ENCODE results near the gene TTC24. TPM values are rescaled to one million over a fixed set of nuclear protein-coding genes. Genes with fewer than 3 reads are reported as not detected.
A peak's percentile ranks its signal among the peaks of the same experiment; 100 is the strongest.

The TTC24 gene
- polyA plus RNA-seq, 3 donors: 0.14 to 0.31 TPM; not detected in 1

GRCh38 chr1:156599811-156600210 lies 20.3 kb downstream of the TTC24 start:
- H4K20me1 ChIP-seq (ENCODE audit: insufficient read depth, low read length): no peaks in the 10 kb centered on the region
- TF ChIP-seq CTCF (IDR thresholded peaks at IDR 0.05): peak; percentile 57
- peaks cover 23 to 26% of the 10 kb centered on the region in 2 donors for H3K4me1 ChIP-seq (ENCODE audit: control insufficient read depth in 1 of 2, insufficient read depth in 2 of 2, low read length in 2 of 2)
- intact Hi-C loops (cut with micrococcal nuclease): loop anchor here (5.0 to 10.0 kb wide), 3 partner anchors 123 to 215 kb away; no protein-coding TSS in a partner anchor
- H2AFZ ChIP-seq (ENCODE audit: insufficient read depth, low read depth, low read length, poor library complexity, severe bottlenecking): no peak overlapping the region
- H3K36me3 ChIP-seq (replicated peaks in 1 of 2; ENCODE audit: control insufficient read depth in 1 of 2, insufficient read depth in 2 of 2, low read length in 2 of 2): peaks cover 30 to 42% of the 10 kb centered on the region in 2 donors
- Mint-ChIP-seq H3K9me3 (no peaks in the 10 kb centered on the region), H3K36me3 (peaks cover 38 to 40% of the 10 kb centered on the region in 2 donors), H3K27ac (peak overlapping the region in 2 of 7 donors; percentile 14 to 37), H3K4me1 (peaks cover 26% of the 10 kb centered on the region), H3K27me3 (ENCODE audit: low read depth in 3 of 3) (peaks cover 0 to 2% (median 2%) of the 10 kb centered on the region in 3 donors), H3K4me3 (no peak overlapping the region)
- H3K9ac ChIP-seq (ENCODE audit: insufficient read depth, low read length, poor library complexity, severe bottlenecking): no peak overlapping the region
- H3K27ac ChIP-seq (ENCODE audit: low read depth in 1 of 2, low read length in 2 of 2): no peak overlapping the region
- H3K4me2 ChIP-seq (replicated peaks; ENCODE audit: extremely low read depth, low read length, poor library complexity, severe bottlenecking): no peak overlapping the region
- H3K4me3 ChIP-seq (replicated peaks in 1 of 3; ENCODE audit: low read depth in 2 of 3, low read length in 3 of 3): peak overlapping the region in 1 of 3 experiments; percentile 90
- peak; percentile 43 to 66 (median 55) for DNase-seq
- no peaks in the 10 kb centered on the region for H3K9me3 ChIP-seq (replicated peaks in 1 of 2; ENCODE audit: control insufficient read depth in 1 of 2, insufficient read depth in 1 of 2, low read length in 2 of 2)
- WGBS (ENCODE audit: insufficient coverage): no CpG with 5 or more reads among the region's 3 CpGs
- peaks cover 22% of the 10 kb centered on the region for H3K79me2 ChIP-seq (ENCODE audit: insufficient read depth, low read length)
- no peaks in the 10 kb centered on the region for H3K27me3 ChIP-seq (ENCODE audit: control insufficient read depth in 2 of 2, insufficient read depth in 2 of 2, low read length in 2 of 2)

GRCh38 chr1:156600733-156601121 lies 21.2 kb downstream of the TTC24 start:
- WGBS (ENCODE audit: insufficient coverage): 5% methylated on average over 10 of the region's 13 CpGs
- peak overlapping the region; percentile 85 to 90 (median 85) for H3K4me3 ChIP-seq (replicated peaks in 1 of 3; ENCODE audit: low read depth in 2 of 3, low read length in 3 of 3)
- H3K4me2 ChIP-seq (replicated peaks; ENCODE audit: extremely low read depth, low read length, poor library complexity, severe bottlenecking): peak overlapping the region; percentile 97
- H3K27ac Mint-ChIP-seq: peak overlapping the region in 5 of 7 donors; percentile 89 to 97 (median 94)
- peak overlapping the region; percentile 54 for H3K9ac ChIP-seq (ENCODE audit: insufficient read depth, low read length, poor library complexity, severe bottlenecking)
- H3K36me3 Mint-ChIP-seq: peaks cover 29 to 31% of the 10 kb centered on the region in 2 donors
- DNase-seq: no peak
- H3K27ac ChIP-seq (ENCODE audit: low read depth in 1 of 2, low read length in 2 of 2): peak overlapping the region in 1 of 2 donors; percentile 68
- TF ChIP-seq CTCF (IDR thresholded peaks at IDR 0.05): no peak
- no peaks in the 10 kb centered on the region for H3K27me3 ChIP-seq (ENCODE audit: control insufficient read depth in 2 of 2, insufficient read depth in 2 of 2, low read length in 2 of 2)
- no peaks in the 10 kb centered on the region for H3K9me3 ChIP-seq (replicated peaks in 1 of 2; ENCODE audit: control insufficient read depth in 1 of 2, insufficient read depth in 1 of 2, low read length in 2 of 2)
- peak overlapping the region; percentile 98 to 100 for H3K4me3 Mint-ChIP-seq
- intact Hi-C loops (cut with micrococcal nuclease): loop anchor here (10.0 kb wide), 2 partner anchors 146 to 216 kb away; no protein-coding TSS in a partner anchor
- peaks cover 23 to 26% of the 10 kb centered on the region in 2 donors for H3K4me1 ChIP-seq (ENCODE audit: control insufficient read depth in 1 of 2, insufficient read depth in 2 of 2, low read length in 2 of 2)
- H3K9me3 Mint-ChIP-seq: no peaks in the 10 kb centered on the region
- H2AFZ ChIP-seq (ENCODE audit: insufficient read depth, low read depth, low read length, poor library complexity, severe bottlenecking): peak overlapping the region; percentile 90
- peaks cover 0 to 2% (median 0%) of the 10 kb centered on the region in 3 donors for H3K27me3 Mint-ChIP-seq (ENCODE audit: low read depth in 3 of 3)
- H4K20me1 ChIP-seq (ENCODE audit: insufficient read depth, low read length): no peaks in the 10 kb centered on the region
- H3K4me1 Mint-ChIP-seq: peaks cover 26% of the 10 kb centered on the region
- peaks cover 21 to 33% of the 10 kb centered on the region in 2 donors for H3K36me3 ChIP-seq (replicated peaks in 1 of 2; ENCODE audit: control insufficient read depth in 1 of 2, insufficient read depth in 2 of 2, low read length in 2 of 2)
- peaks cover 22% of the 10 kb centered on the region for H3K79me2 ChIP-seq (ENCODE audit: insufficient read depth, low read length)
